Amygdala (tissue), 56 donors: Measurements from ENCODE around the gene ANKRD6.
"Not testable (repeated sequence)": the region's sequence is repeated elsewhere in the genome, so short reads cannot be mapped to it uniquely, and the experiment has no call there.

Source experiments
- DNase-seq, 56 donors: peaks; one replicate each; lab custom pipeline; 2025; lab: John Stamatoyannopoulos, UW

Gene ANKRD6

GRCh38 chr6:89638320-89639195, 205.6 kb downstream of the ANKRD6 start, which contains the start of gene LYRM2:
Gene LYRM2, minus strand, starts transcription at chr6:89638747. Its CDS starts 31 bp downstream, at chr6:89638716.
- peak; percentile 76 to 100 (median 92) for DNase-seq

DNA sequence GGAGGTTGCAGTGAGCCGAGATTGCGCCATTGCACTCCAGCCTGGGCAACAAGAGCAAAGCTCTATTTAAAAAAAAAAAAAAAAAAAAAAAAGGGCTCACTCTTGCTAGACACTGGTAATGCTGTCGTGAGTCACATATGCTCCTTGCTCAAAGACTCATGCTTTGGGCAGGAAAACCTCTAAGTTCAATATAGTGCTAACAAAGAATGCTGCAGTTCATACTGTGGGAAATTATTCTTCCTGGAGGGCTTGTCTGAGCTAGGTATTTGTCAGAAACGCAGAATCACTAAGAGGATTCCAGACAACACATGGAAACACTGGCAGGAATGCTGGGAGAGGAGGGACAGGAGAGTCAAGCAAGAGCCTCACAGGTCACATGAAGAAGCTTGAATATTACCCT, 207.9 kb downstream of the ANKRD6 start:
- DNase-seq = no peak

DNA sequence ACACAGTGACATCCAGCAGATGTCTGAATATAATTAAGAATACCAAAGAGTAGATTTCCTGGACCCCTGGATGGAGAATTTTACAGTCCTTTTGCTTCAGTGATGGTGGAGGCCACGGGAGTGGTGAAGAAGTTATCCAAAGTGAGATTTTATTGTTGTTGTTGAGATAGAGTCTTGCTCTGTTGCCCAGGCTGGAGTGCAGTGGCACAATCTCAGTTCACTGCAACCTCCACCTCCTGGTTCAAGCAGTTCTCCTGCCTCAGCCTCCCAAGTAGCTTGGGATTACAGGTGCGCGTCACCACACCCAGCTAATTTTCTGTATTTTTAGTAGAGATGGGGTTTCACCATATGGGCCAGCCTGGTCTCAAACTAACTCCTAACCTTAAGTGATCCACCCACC, 208.6 kb downstream of the ANKRD6 start:
- not testable (repeated sequence) for DNase-seq

- peak in 1 of 56 donors; percentile 11 for DNase-seq
Observed at GRCh38 chr6:89642956-89643355, 210.0 kb downstream of the ANKRD6 start.

DNA sequence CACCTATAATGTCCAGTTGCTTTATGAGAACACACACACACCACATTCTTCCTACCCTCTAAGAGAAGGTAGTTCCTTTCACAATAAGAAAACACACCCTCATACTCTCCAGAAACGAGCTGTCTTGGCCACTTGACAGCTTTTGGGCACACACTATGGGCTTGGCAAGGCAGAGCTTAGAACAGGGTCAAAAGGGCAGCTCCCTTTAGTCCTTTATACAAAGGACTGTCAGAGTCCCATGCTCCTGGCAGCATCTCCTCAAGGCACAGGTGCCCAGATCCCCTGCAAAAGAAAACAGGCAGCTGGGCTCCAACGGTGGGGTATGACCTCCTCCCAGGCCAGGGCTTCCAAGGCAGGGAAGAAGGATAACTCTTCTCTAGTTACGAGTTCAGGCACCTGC, 210.5 kb downstream of the ANKRD6 start:
- DNase-seq = peak in 11 of 56 donors; percentile 4 to 35 (median 11)

DNA sequence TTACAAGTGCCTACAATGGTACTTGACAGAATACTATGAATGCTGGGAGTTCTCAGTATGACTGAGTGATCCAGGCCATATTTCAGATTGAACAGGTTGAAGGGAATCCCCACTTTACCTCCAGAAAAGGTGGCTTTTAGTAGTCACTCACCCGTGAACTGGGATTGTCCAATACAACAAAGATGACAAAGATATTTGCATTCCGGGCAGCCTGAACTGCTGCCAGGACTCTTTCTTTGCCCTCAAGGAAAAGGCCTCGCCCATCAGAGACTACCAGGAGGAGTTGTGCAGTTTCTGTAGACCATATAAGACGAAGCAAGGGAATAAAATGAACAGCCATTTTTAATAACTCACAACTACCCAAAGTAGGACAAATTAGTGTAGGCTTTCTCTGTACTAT, 211.9 kb downstream of the ANKRD6 start:
- DNase-seq = no peak

GRCh38 chr6:89649682-89650081, 216.7 kb downstream of the ANKRD6 start:
- no peak for DNase-seq

DNA sequence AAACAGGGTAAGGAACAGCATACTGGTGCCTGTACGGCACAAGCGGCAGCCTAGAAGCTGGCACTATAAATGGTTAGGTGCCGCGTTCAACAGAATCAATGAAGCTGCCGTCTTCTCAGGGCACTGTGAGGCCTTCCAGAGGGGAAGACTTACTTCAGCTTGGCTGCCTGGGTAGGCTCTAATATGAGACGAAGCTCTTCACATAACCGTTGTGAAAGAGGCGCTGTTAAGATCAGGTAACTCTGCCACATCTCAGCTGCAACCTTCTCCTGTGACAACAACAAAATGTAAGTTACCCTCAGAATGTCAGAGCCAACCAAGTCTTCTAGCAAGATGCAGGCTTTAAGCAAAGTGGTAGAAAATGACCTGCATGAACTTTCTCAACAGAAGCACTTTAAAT, 217.6 kb downstream of the ANKRD6 start:
- DNase-seq = no peak

GRCh38 chr6:89655122-89655521, 222.2 kb downstream of the ANKRD6 start:
- no peak for DNase-seq

GRCh38 chr6:89657445-89658158, 224.7 kb downstream of the ANKRD6 start:
- DNase-seq = no peak

DNA sequence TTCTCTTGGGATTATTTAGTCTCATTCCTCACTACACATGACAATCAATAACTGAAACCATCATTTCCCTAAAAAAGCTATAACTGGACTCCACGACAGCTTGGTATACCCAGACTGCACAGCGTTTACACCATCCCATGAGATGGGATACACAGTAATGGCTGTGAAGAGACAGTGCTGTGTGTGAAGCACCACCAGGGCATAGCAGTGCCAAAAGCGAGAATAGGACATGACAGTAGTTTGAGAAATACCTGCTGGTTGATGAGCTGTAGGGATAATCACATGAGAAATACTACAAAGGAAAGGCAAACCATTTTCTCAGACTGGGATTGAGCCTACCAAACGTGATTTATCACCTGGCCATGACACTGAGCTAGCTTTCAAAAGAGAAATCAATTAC, 228.0 kb downstream of the ANKRD6 start:
- DNase-seq = no peak

DNA sequence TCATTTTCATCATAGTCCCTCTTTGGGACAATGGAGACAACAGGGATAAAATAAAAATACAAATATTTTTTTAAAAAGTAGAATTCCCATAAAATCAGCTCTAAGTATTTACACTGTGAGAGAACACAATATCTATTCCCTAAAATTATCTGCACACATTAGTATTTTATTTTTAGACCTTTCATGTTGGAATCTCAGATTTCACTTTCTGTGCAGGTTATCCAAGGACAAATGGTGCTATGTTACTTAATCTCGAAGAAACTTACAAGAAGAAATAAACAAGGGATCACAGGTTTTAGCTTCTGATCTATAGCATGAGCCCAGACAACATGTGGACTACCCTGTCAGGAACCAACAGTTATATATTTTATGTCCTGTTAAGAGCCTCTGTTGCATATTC, 228.6 kb downstream of the ANKRD6 start:
- no peak for DNase-seq

GRCh38 chr6:89662659-89663223, 229.8 kb downstream of the ANKRD6 start:
- DNase-seq = no peak

- no peak for DNase-seq
Observed at GRCh38 chr6:89667872-89668556, 235.1 kb downstream of the ANKRD6 start.

DNA sequence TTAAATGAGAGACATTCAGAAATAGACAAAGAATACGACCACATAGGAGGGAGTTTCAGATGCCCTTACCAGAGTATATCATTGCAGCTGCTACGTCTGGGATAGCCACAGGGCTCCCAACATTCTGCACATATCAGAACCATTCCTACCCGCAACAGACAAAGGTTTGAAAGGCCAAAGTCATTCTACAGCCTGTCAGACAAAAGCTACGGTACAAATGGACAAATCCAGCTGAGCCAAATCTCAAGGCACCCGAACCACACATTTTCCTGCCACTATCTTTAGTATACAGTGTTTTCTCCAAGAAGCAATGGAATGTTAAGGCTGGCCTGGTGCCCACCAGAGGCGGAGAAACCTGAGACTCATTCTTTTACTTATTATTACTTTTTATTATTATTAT, 236.1 kb downstream of the ANKRD6 start:
- DNase-seq = no peak

- no peak for DNase-seq
Observed at GRCh38 chr6:89670935-89671565, 238.1 kb downstream of the ANKRD6 start.

DNA sequence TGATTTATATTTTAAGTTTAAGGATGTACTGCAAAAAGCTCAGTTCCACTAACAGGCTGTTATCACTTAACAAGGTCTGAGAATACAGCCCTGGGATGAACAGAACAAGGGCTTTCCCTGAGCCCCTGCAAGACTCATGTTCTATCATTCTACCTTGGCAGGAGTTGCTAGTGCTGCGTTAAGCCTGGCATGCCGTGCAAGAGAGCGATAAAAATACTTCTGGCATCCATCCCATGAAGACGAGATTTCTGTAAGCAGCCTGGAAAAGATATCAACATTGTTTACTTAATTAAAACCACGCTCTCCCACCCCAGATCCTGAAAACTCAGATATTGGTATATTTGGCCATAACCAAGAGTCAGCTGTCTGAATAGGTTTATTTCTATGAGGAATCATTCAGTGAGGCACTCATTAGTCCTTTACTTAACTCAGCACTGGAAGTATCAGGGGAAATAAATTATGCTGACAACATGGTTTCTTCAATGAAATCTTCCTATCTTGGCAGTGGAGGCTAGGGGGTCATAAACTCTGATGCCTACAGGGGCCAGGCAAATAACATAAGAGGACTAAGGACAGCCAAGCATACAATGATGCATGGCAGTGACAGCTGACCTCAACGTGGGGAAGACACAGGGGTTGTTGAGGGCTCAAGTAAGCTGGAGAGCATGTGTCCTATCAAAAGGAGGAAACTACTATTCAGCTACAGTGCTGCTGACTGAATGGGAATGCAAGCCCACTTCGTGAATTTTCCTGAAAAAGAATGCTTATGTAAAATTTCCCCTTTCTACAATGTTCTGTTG, 243.2 kb downstream of the ANKRD6 start:
- peak in 2 of 56 donors; percentile 17 to 24 for DNase-seq

DNA sequence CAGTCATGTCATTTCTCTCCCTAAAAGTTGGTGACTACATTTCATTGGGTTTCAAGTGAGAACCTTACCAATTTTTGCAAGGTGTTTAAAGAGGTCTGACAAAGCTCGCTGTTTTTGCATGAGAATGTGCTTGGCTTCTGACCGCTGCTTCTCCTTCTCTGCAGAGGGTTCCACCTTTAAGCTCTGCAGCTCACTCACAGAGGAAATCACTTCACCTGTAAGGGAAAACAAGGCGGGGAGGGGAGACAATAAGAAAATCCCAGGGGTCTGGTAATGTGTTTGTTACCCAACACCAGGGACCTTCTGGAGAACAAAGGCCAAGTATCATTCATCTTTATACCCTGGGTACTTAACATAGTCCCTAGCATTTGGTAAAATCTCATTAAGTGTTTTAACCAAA, 245.6 kb downstream of the ANKRD6 start:
- no peak for DNase-seq
